ENCODE results near the gene GMPR.

GMPR gene

DNA sequence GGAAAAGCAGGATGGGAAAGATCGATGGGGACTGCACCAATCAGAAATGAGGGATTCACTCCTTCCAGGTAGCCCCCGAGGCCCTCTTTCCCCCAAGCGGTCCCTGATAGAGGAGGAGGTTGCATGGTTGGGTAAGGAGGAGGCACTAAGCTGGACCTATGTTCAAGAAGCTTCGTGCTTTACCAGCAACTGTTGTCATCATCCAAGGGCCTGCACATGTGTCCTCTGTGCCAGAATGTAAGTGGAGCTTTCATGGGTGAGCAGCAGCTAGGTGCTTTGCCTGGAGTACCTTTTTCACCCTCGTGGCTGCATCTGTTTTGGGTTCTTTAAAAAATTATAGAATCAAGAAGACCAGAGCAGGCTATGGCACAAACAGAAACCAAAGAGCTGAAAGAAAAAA lies 54.0 kb downstream of the GMPR start:
- DNase-seq (ENCODE audit: extremely low read depth, low read depth), result no peak
- TF ChIP-seq, protein P1, sequence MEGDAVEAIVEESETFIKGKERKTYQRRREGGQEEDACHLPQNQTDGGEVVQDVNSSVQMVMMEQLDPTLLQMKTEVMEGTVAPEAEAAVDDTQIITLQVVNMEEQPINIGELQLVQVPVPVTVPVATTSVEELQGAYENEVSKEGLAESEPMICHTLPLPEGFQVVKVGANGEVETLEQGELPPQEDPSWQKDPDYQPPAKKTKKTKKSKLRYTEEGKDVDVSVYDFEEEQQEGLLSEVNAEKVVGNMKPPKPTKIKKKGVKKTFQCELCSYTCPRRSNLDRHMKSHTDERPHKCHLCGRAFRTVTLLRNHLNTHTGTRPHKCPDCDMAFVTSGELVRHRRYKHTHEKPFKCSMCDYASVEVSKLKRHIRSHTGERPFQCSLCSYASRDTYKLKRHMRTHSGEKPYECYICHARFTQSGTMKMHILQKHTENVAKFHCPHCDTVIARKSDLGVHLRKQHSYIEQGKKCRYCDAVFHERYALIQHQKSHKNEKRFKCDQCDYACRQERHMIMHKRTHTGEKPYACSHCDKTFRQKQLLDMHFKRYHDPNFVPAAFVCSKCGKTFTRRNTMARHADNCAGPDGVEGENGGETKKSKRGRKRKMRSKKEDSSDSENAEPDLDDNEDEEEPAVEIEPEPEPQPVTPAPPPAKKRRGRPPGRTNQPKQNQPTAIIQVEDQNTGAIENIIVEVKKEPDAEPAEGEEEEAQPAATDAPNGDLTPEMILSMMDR (IDR thresholded peaks at IDR 0.05; ENCODE audit: low read depth, low read length), result no peak

DNA sequence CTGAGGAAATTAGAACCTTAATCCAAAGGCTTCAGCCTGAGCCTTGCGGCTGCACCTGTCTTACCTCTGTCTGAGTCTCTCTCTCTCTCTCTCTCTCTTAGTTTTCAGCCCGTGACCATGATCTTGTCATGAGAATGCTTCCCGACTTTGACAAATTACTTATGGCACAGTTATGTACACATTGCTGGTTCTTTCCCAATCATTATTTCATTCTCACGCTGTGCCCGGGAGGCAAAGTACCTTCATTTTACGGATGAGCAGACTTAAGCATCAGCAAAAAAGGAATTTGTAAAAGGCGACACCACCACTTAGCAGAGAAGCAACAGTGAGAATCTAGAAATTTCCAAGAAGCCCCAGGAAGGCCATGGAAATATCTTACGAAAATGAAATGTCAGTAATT lies 54.6 kb downstream of the GMPR start:
- no peak for DNase-seq (ENCODE audit: extremely low read depth, low read depth)

DNA sequence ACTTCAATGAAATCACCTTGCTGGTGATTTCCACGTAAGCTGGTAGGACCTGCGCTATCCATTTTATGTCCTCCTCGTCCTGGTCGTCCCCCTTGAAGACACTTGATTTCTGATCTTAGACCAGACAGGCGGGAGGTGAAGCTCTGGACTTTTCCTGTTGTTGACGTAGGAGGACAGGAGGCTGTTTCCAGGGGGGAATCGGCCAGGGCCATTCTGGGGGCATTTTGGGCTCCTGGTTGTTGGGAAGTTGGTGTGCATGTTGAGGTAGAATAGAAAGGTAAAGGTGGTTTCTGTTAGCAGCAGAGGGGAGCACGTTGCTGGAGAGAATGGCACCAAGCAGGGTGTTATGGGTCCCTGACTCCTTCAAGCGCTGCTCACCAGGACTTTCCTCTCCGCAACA lies 56.0 kb downstream of the GMPR start:
- TF ChIP-seq, protein P1 (IDR thresholded peaks at IDR 0.05; ENCODE audit: low read depth, low read length), result no peak
- DNase-seq (ENCODE audit: extremely low read depth, low read depth), result no peak

More for the DNA sequence above, 54.6 kb downstream of the GMPR start:
- TF ChIP-seq, protein P1 (IDR thresholded peaks at IDR 0.05; ENCODE audit: low read depth, low read length), result no peak

DNA sequence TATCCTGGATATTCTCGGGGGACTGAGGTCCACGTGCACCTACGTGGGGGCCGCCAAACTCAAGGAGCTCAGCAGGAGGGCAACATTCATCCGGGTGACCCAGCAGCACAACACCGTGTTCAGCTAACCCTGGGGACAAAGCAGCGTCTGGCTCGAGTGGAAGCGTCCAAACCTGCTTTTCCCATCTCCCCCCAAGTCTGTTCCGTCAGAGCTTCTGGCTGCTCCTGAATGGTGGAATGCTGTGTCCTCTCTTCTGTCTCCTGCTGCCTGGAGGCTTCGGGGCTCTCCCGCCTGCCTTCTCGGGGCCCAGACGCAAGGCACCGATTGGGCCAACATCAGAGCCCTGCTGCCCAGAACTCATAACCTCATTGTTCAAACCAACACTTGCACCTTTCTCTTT lies 56.7 kb downstream of the GMPR start:
- no peak for DNase-seq (ENCODE audit: extremely low read depth, low read depth)
- TF ChIP-seq, protein P1 (IDR thresholded peaks at IDR 0.05; ENCODE audit: low read depth, low read length), result no peak

DNA sequence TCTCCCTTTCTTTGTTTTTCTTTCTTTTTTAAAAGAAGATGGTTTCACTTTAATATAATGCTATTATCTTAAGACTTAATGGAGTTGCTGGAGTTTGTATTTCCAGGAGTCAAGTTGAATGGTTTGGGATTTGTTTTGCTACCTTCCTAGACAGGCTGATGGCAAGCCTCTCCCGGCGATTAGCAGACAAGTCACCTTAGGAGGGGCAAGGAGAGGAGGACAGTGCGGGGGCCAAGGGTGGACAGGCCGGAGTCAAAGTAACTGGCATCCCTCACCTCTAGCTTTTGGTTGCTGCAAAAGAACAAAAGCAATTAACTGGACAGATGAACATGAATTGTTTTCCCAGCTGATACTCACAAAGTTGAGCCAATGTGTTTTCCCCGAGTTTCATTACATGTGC lies 57.1 kb downstream of the GMPR start:
- DNase-seq (ENCODE audit: extremely low read depth, low read depth), result no peak
- TF ChIP-seq, protein P1 (IDR thresholded peaks at IDR 0.05; ENCODE audit: low read depth, low read length), result no peak

DNA sequence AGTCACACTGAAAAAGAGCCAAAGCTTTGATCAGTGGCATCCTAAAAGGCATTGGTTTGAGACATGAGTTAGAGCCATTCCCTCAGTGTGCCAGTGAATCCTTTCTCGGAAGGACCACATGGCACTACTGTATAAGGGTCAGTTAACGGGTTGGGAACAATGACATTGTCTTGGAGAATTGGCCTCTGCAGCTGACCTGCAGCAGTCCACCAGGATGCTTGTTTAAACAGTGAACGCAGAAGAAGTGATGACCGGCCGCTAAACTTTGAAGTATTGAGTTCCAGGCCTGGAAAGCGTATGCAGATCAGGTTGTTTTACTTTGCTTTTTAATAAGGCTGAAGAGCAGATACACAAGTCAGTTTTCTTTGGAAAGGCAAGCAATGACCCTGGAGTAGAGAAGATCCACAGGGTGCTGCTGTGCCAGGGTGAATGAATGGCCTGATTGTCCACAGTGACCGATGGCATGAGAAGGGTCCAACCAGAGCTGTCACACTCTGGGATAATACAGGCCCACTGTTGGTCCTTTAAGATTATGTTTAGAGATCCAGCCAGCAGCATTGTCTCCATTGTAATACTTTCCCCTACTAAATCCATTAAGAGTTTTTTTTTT lies 57.8 kb downstream of the GMPR start:
- TF ChIP-seq, protein P1 (IDR thresholded peaks at IDR 0.05; ENCODE audit: low read depth, low read length), result no peak
- no peak for DNase-seq (ENCODE audit: extremely low read depth, low read depth)

DNA sequence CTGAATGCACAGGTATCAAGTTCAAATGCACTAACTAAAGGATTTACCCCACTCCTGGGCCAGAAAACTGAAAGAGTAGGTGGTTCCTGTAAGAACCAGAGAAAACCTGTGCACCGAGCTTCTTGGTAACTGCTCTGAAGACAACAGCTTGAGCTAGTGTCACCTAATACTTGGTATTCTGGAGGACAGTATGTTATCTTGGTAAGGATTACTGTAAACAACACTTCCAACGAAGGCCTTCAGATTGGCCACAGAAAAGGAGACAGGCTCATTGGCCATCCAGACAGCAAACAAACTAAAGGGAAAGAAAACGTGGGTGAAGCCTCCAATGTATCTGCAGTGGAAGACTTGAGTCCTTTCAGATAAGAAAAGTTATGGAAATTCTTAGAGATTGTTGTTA lies 61.5 kb downstream of the GMPR start:
- DNase-seq (ENCODE audit: extremely low read depth, low read depth), result no peak

More for the DNA sequence above, 61.5 kb downstream of the GMPR start:
- TF ChIP-seq, protein P1 (IDR thresholded peaks at IDR 0.05; ENCODE audit: low read depth, low read length), result no peak
